ENCODE data around the gene GCG. TPM values are rescaled to one million over a fixed set of nuclear protein-coding genes. Genes with fewer than 3 reads are reported as not detected.

The GCG gene
- total RNA-seq, 1 experiment from 2014 or later: not detected

DNA sequence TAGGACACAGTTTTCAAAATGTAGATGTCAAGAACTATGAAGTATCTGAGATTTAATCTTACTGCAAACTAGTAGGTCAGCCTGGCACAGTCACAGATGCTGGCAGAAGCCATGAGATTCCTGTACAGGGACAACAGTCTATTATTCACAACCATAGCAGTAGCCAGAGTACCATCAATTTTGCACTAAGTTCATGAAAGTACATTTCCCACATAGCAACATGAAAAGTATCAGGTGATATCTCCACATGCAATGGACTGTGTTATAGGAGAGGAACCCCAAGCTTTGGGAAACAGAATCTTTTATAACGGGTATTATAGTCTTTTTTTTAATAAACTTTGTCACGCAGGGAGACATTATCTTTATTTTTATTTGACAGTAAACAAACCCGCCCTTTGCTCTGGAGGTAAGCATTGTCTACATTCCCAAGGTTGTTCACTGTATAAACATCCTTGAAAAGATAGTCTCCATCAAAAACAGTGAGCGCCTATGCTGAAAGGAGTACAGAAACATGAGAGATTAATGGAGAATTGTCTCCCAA, 44.6 kb downstream of the GCG start:
- Histone ChIP-seq H3K27ac (no peak overlapping the region), H3K36me3 (ENCODE audit: low read depth) (no peaks in the 10 kb centered on the region), H4K20me1 (ENCODE audit: insufficient read depth) (no peaks in the 10 kb centered on the region), H3K4me2 (no peak overlapping the region), H3K79me2 (ENCODE audit: low read depth) (no peaks in the 10 kb centered on the region), H3K27me3 (ENCODE audit: insufficient read depth, low read depth) (no peaks in the 10 kb centered on the region), H3F3A (ENCODE audit: insufficient read depth, low read depth) (no peaks in the 10 kb centered on the region), H3K4me1 (replicated peaks; ENCODE audit: insufficient read depth) (no peaks in the 10 kb centered on the region), H3K9me2 (ENCODE audit: insufficient read depth) (no peaks in the 10 kb centered on the region), H3K9me3 (ENCODE audit: insufficient read depth, low read depth) (no peaks in the 10 kb centered on the region), H2AFZ (no peak overlapping the region), H3K4me3 (no peak overlapping the region)
- CTCF ChIA-PET: no interaction called here
- no TSS peak for BruUV-seq (replicated peaks)
- POLR2A ChIA-PET (ENCODE audit: unreplicated experiment): no interaction called here
- intact Hi-C loops (cut with micrococcal nuclease; ENCODE audit: unreplicated experiment): no loop called here
- TF ChIP-seq EZH2 (IDR thresholded peaks at IDR 0.05; ENCODE audit: low read depth): no peak
- TF ChIP-seq, protein P1, sequence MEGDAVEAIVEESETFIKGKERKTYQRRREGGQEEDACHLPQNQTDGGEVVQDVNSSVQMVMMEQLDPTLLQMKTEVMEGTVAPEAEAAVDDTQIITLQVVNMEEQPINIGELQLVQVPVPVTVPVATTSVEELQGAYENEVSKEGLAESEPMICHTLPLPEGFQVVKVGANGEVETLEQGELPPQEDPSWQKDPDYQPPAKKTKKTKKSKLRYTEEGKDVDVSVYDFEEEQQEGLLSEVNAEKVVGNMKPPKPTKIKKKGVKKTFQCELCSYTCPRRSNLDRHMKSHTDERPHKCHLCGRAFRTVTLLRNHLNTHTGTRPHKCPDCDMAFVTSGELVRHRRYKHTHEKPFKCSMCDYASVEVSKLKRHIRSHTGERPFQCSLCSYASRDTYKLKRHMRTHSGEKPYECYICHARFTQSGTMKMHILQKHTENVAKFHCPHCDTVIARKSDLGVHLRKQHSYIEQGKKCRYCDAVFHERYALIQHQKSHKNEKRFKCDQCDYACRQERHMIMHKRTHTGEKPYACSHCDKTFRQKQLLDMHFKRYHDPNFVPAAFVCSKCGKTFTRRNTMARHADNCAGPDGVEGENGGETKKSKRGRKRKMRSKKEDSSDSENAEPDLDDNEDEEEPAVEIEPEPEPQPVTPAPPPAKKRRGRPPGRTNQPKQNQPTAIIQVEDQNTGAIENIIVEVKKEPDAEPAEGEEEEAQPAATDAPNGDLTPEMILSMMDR (conservative IDR thresholded peaks at IDR 0.05): no peak
- no peak for DNase-seq

DNA sequence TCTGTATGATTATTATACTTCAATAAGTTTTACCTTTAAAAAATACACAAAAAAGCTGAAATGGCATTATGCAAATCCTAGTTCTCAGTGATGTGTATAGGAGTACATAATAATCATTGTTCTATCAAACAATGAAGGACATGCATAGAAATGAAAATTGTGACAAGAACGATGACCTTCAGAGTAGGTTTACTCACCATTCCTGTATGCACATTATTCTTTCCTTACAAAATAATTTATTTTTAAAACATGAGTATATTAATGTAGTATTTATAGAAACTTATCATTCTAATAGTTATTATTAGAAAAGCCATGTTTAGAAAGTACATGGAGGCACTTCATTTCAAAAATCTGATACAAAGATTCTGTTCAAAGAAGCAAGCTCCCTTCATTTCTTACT, 45.3 kb downstream of the GCG start:
- POLR2A ChIA-PET (ENCODE audit: unreplicated experiment): no interaction called here
- no peak overlapping the region for H3K27ac ChIP-seq
- intact Hi-C loops (cut with micrococcal nuclease; ENCODE audit: unreplicated experiment): no loop called here

DNA sequence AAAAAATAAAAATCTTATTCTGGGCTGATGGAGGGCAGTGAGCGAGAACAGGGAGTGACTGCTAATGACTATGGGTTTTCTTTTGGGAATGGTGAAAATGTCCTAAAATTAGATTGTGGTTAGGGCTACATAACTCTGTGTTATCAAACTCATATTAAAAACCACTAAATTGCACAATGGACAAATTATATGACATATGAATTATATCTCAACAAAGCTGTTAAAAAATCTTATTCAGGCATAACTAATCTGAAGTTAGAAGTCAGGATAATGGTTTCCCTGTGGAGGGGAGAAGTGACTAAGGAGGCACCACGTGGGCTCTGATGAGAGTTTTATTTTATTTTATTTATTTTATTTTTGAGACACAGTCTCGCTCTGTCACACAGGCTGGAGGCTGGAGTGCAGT, 45.9 kb downstream of the GCG start:
- H3K79me2 ChIP-seq (ENCODE audit: low read depth): no peaks in the 10 kb centered on the region
- no peaks in the 10 kb centered on the region for H3K27me3 ChIP-seq (ENCODE audit: insufficient read depth, low read depth)
- H3F3A ChIP-seq (ENCODE audit: insufficient read depth, low read depth): no peaks in the 10 kb centered on the region
- H3K4me2 ChIP-seq: no peak overlapping the region
- intact Hi-C loops (cut with micrococcal nuclease; ENCODE audit: unreplicated experiment): no loop called here
- TF ChIP-seq EZH2 (IDR thresholded peaks at IDR 0.05; ENCODE audit: low read depth): no peak
- TF ChIP-seq, protein P1 (conservative IDR thresholded peaks at IDR 0.05): no peak
- ChIA-PET CTCF (no interaction called here), POLR2A (ENCODE audit: unreplicated experiment) (no interaction called here)
- no peak overlapping the region for H2AFZ ChIP-seq
- H4K20me1 ChIP-seq (ENCODE audit: insufficient read depth): no peaks in the 10 kb centered on the region
- H3K27ac ChIP-seq: no peak overlapping the region
- DNase-seq: no peak
- no peaks in the 10 kb centered on the region for H3K9me3 ChIP-seq (ENCODE audit: insufficient read depth, low read depth)
- H3K4me3 ChIP-seq: no peak overlapping the region
- no peaks in the 10 kb centered on the region for H3K36me3 ChIP-seq (ENCODE audit: low read depth)
- no peaks in the 10 kb centered on the region for H3K9me2 ChIP-seq (ENCODE audit: insufficient read depth)
- no peaks in the 10 kb centered on the region for H3K4me1 ChIP-seq (replicated peaks; ENCODE audit: insufficient read depth)
- no TSS peak for BruUV-seq (replicated peaks)

More for the DNA sequence above, 45.3 kb downstream of the GCG start:
- Histone ChIP-seq H3K4me2 (no peak overlapping the region), H3K4me3 (no peak overlapping the region), H3K9me2 (ENCODE audit: insufficient read depth) (no peaks in the 10 kb centered on the region), H3K27me3 (ENCODE audit: insufficient read depth, low read depth) (no peaks in the 10 kb centered on the region), H4K20me1 (ENCODE audit: insufficient read depth) (no peaks in the 10 kb centered on the region), H3K79me2 (ENCODE audit: low read depth) (no peaks in the 10 kb centered on the region), H3K4me1 (replicated peaks; ENCODE audit: insufficient read depth) (no peaks in the 10 kb centered on the region), H3F3A (ENCODE audit: insufficient read depth, low read depth) (no peaks in the 10 kb centered on the region), H3K36me3 (ENCODE audit: low read depth) (no peaks in the 10 kb centered on the region), H3K9me3 (ENCODE audit: insufficient read depth, low read depth) (no peaks in the 10 kb centered on the region), H2AFZ (no peak overlapping the region)
- BruUV-seq (replicated peaks): no TSS peak
- no peak for TF ChIP-seq EZH2 (IDR thresholded peaks at IDR 0.05; ENCODE audit: low read depth)
- TF ChIP-seq, protein P1 (conservative IDR thresholded peaks at IDR 0.05): no peak
- CTCF ChIA-PET: no interaction called here
- no peak for DNase-seq
